ENCODE measurements around the gene CAPN3.
A peak's percentile ranks its signal among the peaks of the same experiment; 100 is the strongest.

The CAPN3 gene

GRCh38 chr15:42384597-42384996, 25.3 kb downstream of the CAPN3 start:
- no peak overlapping the region for H3K4me3 ChIP-seq (ENCODE audit: control insufficient read depth, low read depth, low read length)
- no peak for TF ChIP-seq CTCF (IDR thresholded peaks at IDR 0.05; ENCODE audit: control insufficient read depth, insufficient read depth, low read depth, low read length, missing control alignments)
- no peak for DNase-seq (ENCODE audit: low read depth)

GRCh38 chr15:42385206-42385979, 26.1 kb downstream of the CAPN3 start:
- no peak overlapping the region for H3K4me3 ChIP-seq (ENCODE audit: control insufficient read depth, low read depth, low read length)
- TF ChIP-seq CTCF (IDR thresholded peaks at IDR 0.05; ENCODE audit: control insufficient read depth, insufficient read depth, low read depth, low read length, missing control alignments), result peak; percentile 83
- DNase-seq (ENCODE audit: low read depth), result no peak

GRCh38 chr15:42385980-42386700, 26.8 kb downstream of the CAPN3 start:
- TF ChIP-seq CTCF (IDR thresholded peaks at IDR 0.05; ENCODE audit: control insufficient read depth, insufficient read depth, low read depth, low read length, missing control alignments), result no peak

GRCh38 chr15:42387603-42388002, 28.3 kb downstream of the CAPN3 start:
- H3K4me3 ChIP-seq (ENCODE audit: control insufficient read depth, low read depth, low read length), result no peak overlapping the region
- DNase-seq (ENCODE audit: low read depth), result no peak
- TF ChIP-seq CTCF (IDR thresholded peaks at IDR 0.05; ENCODE audit: control insufficient read depth, insufficient read depth, low read depth, low read length, missing control alignments), result no peak

More at GRCh38 chr15:42385980-42386700, 26.8 kb downstream of the CAPN3 start:
- no peak overlapping the region for H3K4me3 ChIP-seq (ENCODE audit: control insufficient read depth, low read depth, low read length)
- no peak for DNase-seq (ENCODE audit: low read depth)

- TF ChIP-seq CTCF (IDR thresholded peaks at IDR 0.05; ENCODE audit: control insufficient read depth, insufficient read depth, low read depth, low read length, missing control alignments), result no peak
- no peak overlapping the region for H3K4me3 ChIP-seq (ENCODE audit: control insufficient read depth, low read depth, low read length)
Observed at GRCh38 chr15:42392309-42393024, 33.2 kb downstream of the CAPN3 start.

GRCh38 chr15:42394106-42394505, 34.8 kb downstream of the CAPN3 start:
- DNase-seq (ENCODE audit: low read depth), result no peak
- TF ChIP-seq CTCF (IDR thresholded peaks at IDR 0.05; ENCODE audit: control insufficient read depth, insufficient read depth, low read depth, low read length, missing control alignments), result no peak
- no peak overlapping the region for H3K4me3 ChIP-seq (ENCODE audit: control insufficient read depth, low read depth, low read length)

More at GRCh38 chr15:42392309-42393024, 33.2 kb downstream of the CAPN3 start:
- DNase-seq (ENCODE audit: low read depth), result no peak

Measured in AG09309 (cell line).